IMR-90 (cell line): ENCODE data around the gene BPIFA3.

Experiments
- BHLHE40 ChIP-seq: fragments of 150-350 bp; IDR thresholded peaks from 2 replicates; pipeline ENCODE4 v1.6.1; 2016; ENCODE audit warnings: mild to moderate bottlenecking, low read depth, low read length
- CEBPB ChIP-seq: IDR thresholded peaks from 2 replicates; pipeline ENCODE4 v1.6.1; 2012; ENCODE audit warnings: low read depth, low read length, improper control_type of control experiment
- FOS ChIP-seq: fragments of 150-350 bp; IDR thresholded peaks from 2 replicates; pipeline ENCODE4 v1.6.1; 2016; ENCODE audit warnings: low read depth, low read length
- MXI1 ChIP-seq: IDR thresholded peaks from 2 replicates; pipeline ENCODE4 v1.6.1; 2012; ENCODE audit warnings: low read depth, mild to moderate bottlenecking, low read length, moderate library complexity, borderline replicate concordance
- NFE2L2 ChIP-seq: fragments of 150-350 bp; IDR thresholded peaks from 2 replicates; pipeline ENCODE4 v1.6.1; 2016; ENCODE audit warnings: low read depth, mild to moderate bottlenecking, low read length
- POLR2A ChIP-seq: IDR thresholded peaks from 2 replicates; pipeline ENCODE4 v1.6.1; 2012; ENCODE audit warnings: mild to moderate bottlenecking, low read depth, low read length
- RAD21 ChIP-seq: IDR thresholded peaks from 2 replicates; pipeline ENCODE4 v1.6.1; 2012; ENCODE audit warnings: low read length, improper control_type of control experiment
- SMC3 ChIP-seq: fragments of 150-350 bp; IDR thresholded peaks from 2 replicates; pipeline ENCODE4 v1.6.1; 2016; ENCODE audit warnings: low read depth, mild to moderate bottlenecking, antibody characterized with exemption, low read length, moderate library complexity
- TF ChIP-seq, protein P1 (sequence below): conservative IDR thresholded peaks from 2 replicates; pipeline ENCODE4 v1.5.1; 2012; ENCODE audit warnings: mild to moderate bottlenecking, low read depth, low read length, improper control_type of control experiment
- TF ChIP-seq, protein P2 (sequence below): fragments of 150-350 bp; IDR thresholded peaks from 2 replicates; pipeline ENCODE4 v1.6.1; 2016; ENCODE audit warnings: low read depth, mild to moderate bottlenecking, low read length, moderate library complexity, borderline replicate concordance

DNA sequence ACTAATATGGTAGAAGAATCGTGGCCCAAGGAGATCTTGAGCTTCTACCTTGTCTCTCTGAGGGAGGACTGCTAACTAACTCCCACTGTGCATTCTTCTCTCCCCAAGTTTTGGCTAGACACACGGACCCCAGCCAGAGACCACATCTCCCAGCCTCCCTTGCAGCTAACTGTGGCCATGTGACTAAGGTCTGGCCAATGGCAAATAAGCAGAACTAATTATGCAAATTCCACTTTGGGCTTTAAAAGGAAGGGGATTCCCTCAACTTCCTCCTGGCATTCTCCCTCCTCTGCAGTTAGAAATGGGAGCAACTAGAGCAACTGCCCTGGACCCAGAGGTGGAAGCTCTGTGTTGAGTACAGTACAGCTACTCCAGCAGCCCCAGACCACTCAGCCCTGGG lies 33.8 kb upstream of the BPIFA3 start:
- TF ChIP-seq, protein P1, sequence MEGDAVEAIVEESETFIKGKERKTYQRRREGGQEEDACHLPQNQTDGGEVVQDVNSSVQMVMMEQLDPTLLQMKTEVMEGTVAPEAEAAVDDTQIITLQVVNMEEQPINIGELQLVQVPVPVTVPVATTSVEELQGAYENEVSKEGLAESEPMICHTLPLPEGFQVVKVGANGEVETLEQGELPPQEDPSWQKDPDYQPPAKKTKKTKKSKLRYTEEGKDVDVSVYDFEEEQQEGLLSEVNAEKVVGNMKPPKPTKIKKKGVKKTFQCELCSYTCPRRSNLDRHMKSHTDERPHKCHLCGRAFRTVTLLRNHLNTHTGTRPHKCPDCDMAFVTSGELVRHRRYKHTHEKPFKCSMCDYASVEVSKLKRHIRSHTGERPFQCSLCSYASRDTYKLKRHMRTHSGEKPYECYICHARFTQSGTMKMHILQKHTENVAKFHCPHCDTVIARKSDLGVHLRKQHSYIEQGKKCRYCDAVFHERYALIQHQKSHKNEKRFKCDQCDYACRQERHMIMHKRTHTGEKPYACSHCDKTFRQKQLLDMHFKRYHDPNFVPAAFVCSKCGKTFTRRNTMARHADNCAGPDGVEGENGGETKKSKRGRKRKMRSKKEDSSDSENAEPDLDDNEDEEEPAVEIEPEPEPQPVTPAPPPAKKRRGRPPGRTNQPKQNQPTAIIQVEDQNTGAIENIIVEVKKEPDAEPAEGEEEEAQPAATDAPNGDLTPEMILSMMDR: no peak
- TF ChIP-seq SMC3: no peak
- TF ChIP-seq POLR2A: no peak
- no peak for TF ChIP-seq MXI1
- no peak for TF ChIP-seq CEBPB
- no peak for TF ChIP-seq NFE2L2
- TF ChIP-seq FOS: no peak
- TF ChIP-seq BHLHE40: no peak
- TF ChIP-seq, protein P2, sequence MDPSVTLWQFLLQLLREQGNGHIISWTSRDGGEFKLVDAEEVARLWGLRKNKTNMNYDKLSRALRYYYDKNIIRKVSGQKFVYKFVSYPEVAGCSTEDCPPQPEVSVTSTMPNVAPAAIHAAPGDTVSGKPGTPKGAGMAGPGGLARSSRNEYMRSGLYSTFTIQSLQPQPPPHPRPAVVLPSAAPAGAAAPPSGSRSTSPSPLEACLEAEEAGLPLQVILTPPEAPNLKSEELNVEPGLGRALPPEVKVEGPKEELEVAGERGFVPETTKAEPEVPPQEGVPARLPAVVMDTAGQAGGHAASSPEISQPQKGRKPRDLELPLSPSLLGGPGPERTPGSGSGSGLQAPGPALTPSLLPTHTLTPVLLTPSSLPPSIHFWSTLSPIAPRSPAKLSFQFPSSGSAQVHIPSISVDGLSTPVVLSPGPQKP: no peak
- TF ChIP-seq RAD21: no peak
